RCC 7860 (cell line): ENCODE data around the gene HAS3.

Source experiments
- DNase-seq: peaks from one replicate; pipeline ENCODE4 v3.0.0-alpha.2; 2015; ENCODE audit warnings: low spot score
- FAIRE-seq: peaks from 2 replicates; lab custom pipeline; 2012; peaks lifted over from hg19 to GRCh38; lab: Jason Lieb, UNC

The HAS3 gene

GRCh38 chr16:69105501-69106361, at the start of gene HAS3:
TSS of gene HAS3 (plus strand) at chr16:69105653. CDS start at chr16:69109396, 3,743 bp downstream.
- FAIRE-seq = peak; percentile 53
- peak; percentile 54 for DNase-seq

GRCh38 chr16:69055980-69056379, 49.5 kb upstream of the HAS3 start:
- DNase-seq = no peak
- FAIRE-seq = no peak

GRCh38 chr16:69056421-69056820, 49.0 kb upstream of the HAS3 start:
- DNase-seq (no peak), FAIRE-seq (no peak)

- FAIRE-seq = peak; percentile 94
- peak; percentile 87 for DNase-seq
Measured at GRCh38 chr16:69057400-69058378, 47.8 kb upstream of the HAS3 start.

- DNase-seq (peak; percentile 68), FAIRE-seq (peak; percentile 83)
Measured at GRCh38 chr16:69063491-69063890, 42.0 kb upstream of the HAS3 start.

GRCh38 chr16:69064124-69064763, 41.2 kb upstream of the HAS3 start:
- DNase-seq (peak; percentile 92), FAIRE-seq (peak; percentile 82)

GRCh38 chr16:69064764-69065313, 40.6 kb upstream of the HAS3 start:
- DNase-seq (no peak), FAIRE-seq (no peak)

GRCh38 chr16:69069504-69069903, 35.9 kb upstream of the HAS3 start:
- FAIRE-seq (no peak), DNase-seq (no peak)

- DNase-seq (no peak), FAIRE-seq (no peak)
Measured at GRCh38 chr16:69071036-69071435, 34.4 kb upstream of the HAS3 start.

GRCh38 chr16:69072640-69072974, 32.8 kb upstream of the HAS3 start:
- no peak for FAIRE-seq
- no peak for DNase-seq

- peak; percentile 93 for FAIRE-seq
- peak; percentile 99 for DNase-seq
Measured at GRCh38 chr16:69073181-69073702, 32.2 kb upstream of the HAS3 start.

GRCh38 chr16:69077251-69077650, 28.2 kb upstream of the HAS3 start:
- peak; percentile 96 for FAIRE-seq
- peak; percentile 99 for DNase-seq

- DNase-seq = no peak
- no peak for FAIRE-seq
Measured at GRCh38 chr16:69078073-69078472, 27.4 kb upstream of the HAS3 start.

- no peak for DNase-seq
- no peak for FAIRE-seq
Measured at GRCh38 chr16:69079697-69080096, 25.8 kb upstream of the HAS3 start.

- DNase-seq (no peak), FAIRE-seq (no peak)
Measured at GRCh38 chr16:69083306-69083941, 22.0 kb upstream of the HAS3 start.

GRCh38 chr16:69084289-69084688, 21.2 kb upstream of the HAS3 start:
- FAIRE-seq (no peak), DNase-seq (no peak)

- DNase-seq (no peak), FAIRE-seq (no peak)
Measured at GRCh38 chr16:69085032-69085695, 20.3 kb upstream of the HAS3 start.

GRCh38 chr16:69087161-69087581, 18.3 kb upstream of the HAS3 start:
- no peak for FAIRE-seq
- no peak for DNase-seq

GRCh38 chr16:69088684-69089083, 16.8 kb upstream of the HAS3 start:
- no peak for FAIRE-seq

More at GRCh38 chr16:69088684-69089083, 16.8 kb upstream of the HAS3 start:
- DNase-seq = no peak
